OCI-LY3 (cell line): ENCODE results near the gene GALNT18.

Experiments
- H2AFZ ChIP-seq: fragments of 200-600, 300-600 bp; shearing (Covaris generic); 2 replicates; pipeline ENCODE4 v1.6.0; 2014; ENCODE audit warnings: antibody characterized with exemption, low read depth, low read length
- H3K27ac ChIP-seq: fragments of 200-600, 300-600 bp; sonication (generic); 2 replicates; pipeline ENCODE4 v1.5.1; 2014; ENCODE audit warnings: mild to moderate bottlenecking, low read length, moderate library complexity, mixed read lengths
- H3K27me3 ChIP-seq: fragments of 200-600, 300-600 bp; sonication (generic); 2 replicates; pipeline ENCODE4 v1.6.1; 2014; ENCODE audit warnings: low read depth, low read length, mixed read lengths
- H3K36me3 ChIP-seq: fragments of 200-600, 300-600 bp; sonication (generic); replicated peaks from 2 replicates; pipeline ENCODE3; 2014; ENCODE audit warnings: low read depth, low read length, mixed read lengths
- H3K4me1 ChIP-seq: fragments of 300-600, 200-600 bp; sonication (generic); 2 replicates; pipeline ENCODE4 v1.6.1; 2014; ENCODE audit warnings: low read length, mixed read lengths
- H3K4me2 ChIP-seq: fragments of 200-600, 300-600 bp; sonication (generic); 2 replicates; pipeline ENCODE4 v1.6.1; 2014; ENCODE audit warnings: low read length, mixed read lengths
- H3K4me3 ChIP-seq: fragments of 300-600, 200-600 bp; sonication (generic); 2 replicates; pipeline ENCODE4 v1.5.1; 2014; ENCODE audit warnings: antibody characterized with exemption, mild to moderate bottlenecking, low read length, moderate library complexity
- H3K79me2 ChIP-seq: fragments of 300-600, 200-600 bp; shearing (Covaris generic); 2 replicates; pipeline ENCODE4 v1.6.1; 2014; ENCODE audit warnings: mild to moderate bottlenecking, low read length, mixed read lengths
- H3K9ac ChIP-seq: fragments of 300-600, 200-600 bp; shearing (Covaris generic); 2 replicates; pipeline ENCODE4 v1.6.0; 2014; ENCODE audit warnings: mild to moderate bottlenecking, low read length, moderate library complexity
- H3K9me3 ChIP-seq: fragments of 200-600, 300-600 bp; shearing (Covaris generic); 2 replicates; pipeline ENCODE4 v1.6.1; 2014; ENCODE audit warnings: low read length, mixed read lengths; ENCODE audit not compliant: insufficient read depth
- H4K20me1 ChIP-seq: fragments of 200-600, 300-600 bp; sonication (generic); 2 replicates; pipeline ENCODE4 v1.6.1; 2016; ENCODE audit warnings: low read length, mixed read lengths; ENCODE audit not compliant: insufficient read depth
- EZH2phosphoT487 ChIP-seq: fragments of 200-600 bp; shearing (Covaris generic); IDR thresholded peaks from 2 replicates; pipeline ENCODE4 v1.6.1; 2018; ENCODE audit warnings: antibody characterized with exemption, mixed run types, low read depth
- TF ChIP-seq, protein P1 (sequence below): fragments of 200-600, 300-600 bp; sonication (generic); IDR thresholded peaks from 2 replicates; pipeline ENCODE4 v1.5.1; 2014; ENCODE audit warnings: antibody characterized with exemption, low read length, low read depth

Gene GALNT18

GRCh38 chr11:11313902-11314692, 307.7 kb downstream of the GALNT18 start:
- Histone ChIP-seq H3K4me2 (no peak overlapping the region), H3K79me2 (no peaks in the 10 kb centered on the region), H3K27me3 (no peaks in the 10 kb centered on the region), H3K4me1 (peaks cover 12% of the 10 kb centered on the region), H4K20me1 (no peaks in the 10 kb centered on the region), H3K9me3 (no peaks in the 10 kb centered on the region), H3K36me3 (no peaks in the 10 kb centered on the region), H3K4me3 (no peak overlapping the region), H3K9ac (no peak overlapping the region), H2AFZ (no peak overlapping the region), H3K27ac (no peak overlapping the region)
- TF ChIP-seq, protein P1, sequence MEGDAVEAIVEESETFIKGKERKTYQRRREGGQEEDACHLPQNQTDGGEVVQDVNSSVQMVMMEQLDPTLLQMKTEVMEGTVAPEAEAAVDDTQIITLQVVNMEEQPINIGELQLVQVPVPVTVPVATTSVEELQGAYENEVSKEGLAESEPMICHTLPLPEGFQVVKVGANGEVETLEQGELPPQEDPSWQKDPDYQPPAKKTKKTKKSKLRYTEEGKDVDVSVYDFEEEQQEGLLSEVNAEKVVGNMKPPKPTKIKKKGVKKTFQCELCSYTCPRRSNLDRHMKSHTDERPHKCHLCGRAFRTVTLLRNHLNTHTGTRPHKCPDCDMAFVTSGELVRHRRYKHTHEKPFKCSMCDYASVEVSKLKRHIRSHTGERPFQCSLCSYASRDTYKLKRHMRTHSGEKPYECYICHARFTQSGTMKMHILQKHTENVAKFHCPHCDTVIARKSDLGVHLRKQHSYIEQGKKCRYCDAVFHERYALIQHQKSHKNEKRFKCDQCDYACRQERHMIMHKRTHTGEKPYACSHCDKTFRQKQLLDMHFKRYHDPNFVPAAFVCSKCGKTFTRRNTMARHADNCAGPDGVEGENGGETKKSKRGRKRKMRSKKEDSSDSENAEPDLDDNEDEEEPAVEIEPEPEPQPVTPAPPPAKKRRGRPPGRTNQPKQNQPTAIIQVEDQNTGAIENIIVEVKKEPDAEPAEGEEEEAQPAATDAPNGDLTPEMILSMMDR: no peak
- TF ChIP-seq EZH2phosphoT487: no peak

DNA sequence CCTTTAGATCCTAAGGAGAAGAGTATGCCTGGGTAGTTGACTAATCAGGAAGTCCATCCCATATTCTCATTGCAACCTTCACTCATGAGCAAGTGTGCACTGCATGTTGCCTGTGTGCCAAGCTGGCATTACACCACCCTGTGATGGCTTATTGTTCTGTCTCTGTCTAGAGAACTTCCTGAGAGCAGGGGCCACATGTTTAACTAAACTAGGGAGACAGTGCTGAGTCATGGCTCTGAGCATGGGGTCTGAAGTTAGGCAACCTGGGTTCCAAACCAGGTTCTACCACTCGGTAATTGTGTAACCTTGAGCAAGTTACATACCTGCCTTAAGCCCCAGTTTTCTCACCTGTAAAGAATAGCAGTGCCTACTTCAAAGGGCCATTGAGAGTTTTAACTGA, 308.4 kb downstream of the GALNT18 start:
- no peak overlapping the region for H2AFZ ChIP-seq
- no peaks in the 10 kb centered on the region for H3K36me3 ChIP-seq
- no peak overlapping the region for H3K4me3 ChIP-seq
- no peaks in the 10 kb centered on the region for H4K20me1 ChIP-seq
- H3K4me2 ChIP-seq: no peak overlapping the region
- no peaks in the 10 kb centered on the region for H3K79me2 ChIP-seq
- no peak overlapping the region for H3K27ac ChIP-seq
- TF ChIP-seq, protein P1: no peak
- no peak for TF ChIP-seq EZH2phosphoT487
- H3K27me3 ChIP-seq: no peaks in the 10 kb centered on the region
- H3K9me3 ChIP-seq: no peaks in the 10 kb centered on the region
- H3K4me1 ChIP-seq: peaks cover 6% of the 10 kb centered on the region; the same call in 1 of the 2 replicates
- H3K9ac ChIP-seq: no peak overlapping the region

DNA sequence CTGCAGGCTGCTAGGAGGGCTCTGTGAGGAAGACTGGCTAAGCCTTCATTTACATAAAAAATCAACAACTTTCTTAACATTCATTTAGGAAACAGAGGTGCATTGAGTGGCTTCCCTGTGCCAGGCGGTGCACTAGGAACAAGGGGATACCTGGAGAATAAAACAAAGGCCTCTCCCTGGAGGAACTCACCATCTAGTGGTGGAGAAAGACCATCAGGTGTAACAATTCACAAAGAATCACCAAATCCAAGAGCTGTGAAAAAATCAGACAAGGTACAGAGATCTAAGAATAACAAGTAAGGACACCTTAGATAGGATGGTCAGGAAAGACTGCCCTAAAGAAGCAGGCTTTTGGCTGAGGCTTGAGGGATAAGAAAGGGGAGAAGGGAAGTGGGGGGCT, 309.1 kb downstream of the GALNT18 start:
- no peaks in the 10 kb centered on the region for H3K9me3 ChIP-seq
- no peaks in the 10 kb centered on the region for H3K79me2 ChIP-seq
- no peaks in the 10 kb centered on the region for H3K36me3 ChIP-seq
- H2AFZ ChIP-seq: no peak overlapping the region
- no peak overlapping the region for H3K4me3 ChIP-seq
- H3K27me3 ChIP-seq: no peaks in the 10 kb centered on the region
- no peak for TF ChIP-seq EZH2phosphoT487
- TF ChIP-seq, protein P1: no peak
- no peaks in the 10 kb centered on the region for H4K20me1 ChIP-seq
- H3K4me1 ChIP-seq: peaks cover 6% of the 10 kb centered on the region; the same call in 1 of the 2 replicates
- H3K27ac ChIP-seq: no peak overlapping the region
- H3K9ac ChIP-seq: no peak overlapping the region
- no peak overlapping the region for H3K4me2 ChIP-seq

- no peak overlapping the region for H3K9ac ChIP-seq
- H3K27ac ChIP-seq: no peak overlapping the region
- H3K36me3 ChIP-seq: no peaks in the 10 kb centered on the region
- no peak overlapping the region for H3K4me2 ChIP-seq
- H3K79me2 ChIP-seq: no peaks in the 10 kb centered on the region
- TF ChIP-seq, protein P1: no peak
- TF ChIP-seq EZH2phosphoT487: no peak
- no peak overlapping the region for H3K4me3 ChIP-seq
- no peaks in the 10 kb centered on the region for H3K27me3 ChIP-seq
- H3K4me1 ChIP-seq: peaks cover 6% of the 10 kb centered on the region; the same call in 1 of the 2 replicates
- no peak overlapping the region for H2AFZ ChIP-seq
- no peaks in the 10 kb centered on the region for H4K20me1 ChIP-seq
- no peaks in the 10 kb centered on the region for H3K9me3 ChIP-seq
Observed at GRCh38 chr11:11311169-11311568, 310.6 kb downstream of the GALNT18 start.
